HEK293 (cell line): ENCODE results near the gene TCF7L2.

Experiments
- CTCF ChIP-seq: fragments of 450-650 bp; formaldehyde crosslinking; IDR thresholded peaks from 2 replicates; pipeline ENCODE4 v1.5.1; 2016; ENCODE audit warnings: missing biosample characterization, missing genetic modification characterization
- SP7 ChIP-seq: fragments of 450-650 bp; formaldehyde crosslinking; IDR thresholded peaks from 2 replicates; pipeline ENCODE4 v1.5.1; 2016; ENCODE audit warnings: missing biosample characterization, missing genetic modification characterization
- YY1 ChIP-seq: fragments of 450-650 bp; formaldehyde crosslinking; IDR thresholded peaks from 2 replicates; pipeline ENCODE4 v1.5.1; 2018; ENCODE audit warnings: missing biosample characterization, missing genetic modification characterization
- ZNF24 ChIP-seq: fragments of 450-650 bp; formaldehyde crosslinking; IDR thresholded peaks from 2 replicates; pipeline ENCODE4 v1.5.1; 2016; ENCODE audit warnings: missing biosample characterization, missing genetic modification characterization
- ZNF335 ChIP-seq: fragments of 450-650 bp; formaldehyde crosslinking; conservative IDR thresholded peaks from 2 replicates; pipeline ENCODE4 v1.5.1; 2016; ENCODE audit warnings: missing biosample characterization, missing genetic modification characterization
- TF ChIP-seq, protein P1 (sequence below): fragments of 450-650 bp; formaldehyde crosslinking; IDR thresholded peaks from 2 replicates; pipeline ENCODE4 v1.5.1; 2016; ENCODE audit warnings: missing biosample characterization, missing genetic modification characterization
- TF ChIP-seq, protein P2 (sequence below): fragments of 450-650 bp; formaldehyde crosslinking; optimal IDR thresholded peaks from 2 replicates; pipeline ENCODE3; 2016; ENCODE audit warnings: missing biosample characterization, mild to moderate bottlenecking, missing genetic modification characterization

DNA sequence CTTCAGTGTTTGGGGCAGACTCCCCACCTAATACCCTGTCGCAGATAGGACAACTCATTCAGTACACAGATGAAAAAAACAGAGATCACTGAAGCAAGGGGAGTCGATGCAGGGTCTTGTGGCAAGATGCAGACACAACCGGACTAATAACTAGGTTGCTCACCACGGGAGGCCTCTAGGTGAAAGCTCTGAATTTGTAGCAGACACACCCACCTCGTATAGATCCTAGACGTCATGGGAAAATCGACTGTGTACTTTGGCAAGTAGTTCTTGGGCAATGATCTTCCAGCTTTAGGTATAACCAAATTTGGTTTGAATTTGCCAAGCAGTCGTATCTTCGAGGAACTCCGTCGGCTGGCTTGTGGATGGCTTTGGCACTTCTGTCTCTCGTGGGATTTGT, 88.1 kb downstream of the TCF7L2 start:
- TF ChIP-seq YY1 (tag by site-specific recombination) (no peak), CTCF (no peak), ZNF24 (no peak), SP7 (tag by site-specific recombination) (peak; percentile 64), ZNF335 (no peak)
- TF ChIP-seq, protein P1, sequence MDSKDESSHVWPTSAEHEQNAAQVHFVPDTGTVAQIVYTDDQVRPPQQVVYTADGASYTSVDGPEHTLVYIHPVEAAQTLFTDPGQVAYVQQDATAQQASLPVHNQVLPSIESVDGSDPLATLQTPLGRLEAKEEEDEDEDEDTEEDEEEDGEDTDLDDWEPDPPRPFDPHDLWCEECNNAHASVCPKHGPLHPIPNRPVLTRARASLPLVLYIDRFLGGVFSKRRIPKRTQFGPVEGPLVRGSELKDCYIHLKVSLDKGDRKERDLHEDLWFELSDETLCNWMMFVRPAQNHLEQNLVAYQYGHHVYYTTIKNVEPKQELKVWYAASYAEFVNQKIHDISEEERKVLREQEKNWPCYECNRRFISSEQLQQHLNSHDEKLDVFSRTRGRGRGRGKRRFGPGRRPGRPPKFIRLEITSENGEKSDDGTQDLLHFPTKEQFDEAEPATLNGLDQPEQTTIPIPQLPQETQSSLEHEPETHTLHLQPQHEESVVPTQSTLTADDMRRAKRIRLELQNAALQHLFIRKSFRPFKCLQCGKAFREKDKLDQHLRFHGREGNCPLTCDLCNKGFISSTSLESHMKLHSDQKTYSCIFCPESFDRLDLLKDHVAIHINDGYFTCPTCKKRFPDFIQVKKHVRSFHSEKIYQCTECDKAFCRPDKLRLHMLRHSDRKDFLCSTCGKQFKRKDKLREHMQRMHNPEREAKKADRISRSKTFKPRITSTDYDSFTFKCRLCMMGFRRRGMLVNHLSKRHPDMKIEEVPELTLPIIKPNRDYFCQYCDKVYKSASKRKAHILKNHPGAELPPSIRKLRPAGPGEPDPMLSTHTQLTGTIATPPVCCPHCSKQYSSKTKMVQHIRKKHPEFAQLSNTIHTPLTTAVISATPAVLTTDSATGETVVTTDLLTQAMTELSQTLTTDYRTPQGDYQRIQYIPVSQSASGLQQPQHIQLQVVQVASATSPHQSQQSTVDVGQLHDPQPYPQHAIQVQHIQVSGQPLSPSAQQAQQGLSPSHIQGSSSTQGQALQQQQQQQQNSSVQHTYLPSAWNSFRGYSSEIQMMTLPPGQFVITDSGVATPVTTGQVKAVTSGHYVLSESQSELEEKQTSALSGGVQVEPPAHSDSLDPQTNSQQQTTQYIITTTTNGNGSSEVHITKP (tag by site-specific recombination) = no peak
- TF ChIP-seq, protein P2, sequence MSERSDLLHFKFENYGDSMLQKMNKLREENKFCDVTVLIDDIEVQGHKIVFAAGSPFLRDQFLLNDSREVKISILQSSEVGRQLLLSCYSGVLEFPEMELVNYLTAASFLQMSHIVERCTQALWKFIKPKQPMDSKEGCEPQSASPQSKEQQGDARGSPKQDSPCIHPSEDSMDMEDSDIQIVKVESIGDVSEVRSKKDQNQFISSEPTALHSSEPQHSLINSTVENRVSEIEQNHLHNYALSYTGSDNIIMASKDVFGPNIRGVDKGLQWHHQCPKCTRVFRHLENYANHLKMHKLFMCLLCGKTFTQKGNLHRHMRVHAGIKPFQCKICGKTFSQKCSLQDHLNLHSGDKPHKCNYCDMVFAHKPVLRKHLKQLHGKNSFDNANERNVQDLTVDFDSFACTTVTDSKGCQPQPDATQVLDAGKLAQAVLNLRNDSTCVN (tag by site-specific recombination) = no peak
